HepG2 (cell line): Measurements from ENCODE around the gene MLLT10. TPM values are rescaled to one million over a fixed set of nuclear protein-coding genes. Genes with fewer than 3 reads are reported as not detected.

Experiments
- FIP1L1 ChIP-seq: fragments of 200-400 bp; formaldehyde crosslinking; IDR thresholded peaks from 2 replicates; pipeline ENCODE4 v1.6.1; 2018; ENCODE audit warnings: low read depth, mild to moderate bottlenecking, low read length, moderate library complexity, borderline replicate concordance; ENCODE audit not compliant: insufficient read depth
- HDAC1 ChIP-seq: sonication (generic); formaldehyde crosslinking; IDR thresholded peaks from 2 replicates; pipeline ENCODE4 v1.5.1; 2020; ENCODE audit warnings: mild to moderate bottlenecking, missing genetic modification reagents
- HES4 ChIP-seq: sonication (generic); formaldehyde crosslinking; IDR thresholded peaks from 2 replicates; pipeline ENCODE4 v1.9.0; 2021; ENCODE audit warnings: mild to moderate bottlenecking, missing genetic modification reagents, borderline replicate concordance
- HIVEP1 ChIP-seq: sonication (generic); formaldehyde crosslinking; IDR thresholded peaks from 2 replicates; pipeline ENCODE4 v1.4.0; 2020; ENCODE audit warnings: mild to moderate bottlenecking, missing genetic modification reagents
- HNRNPK ChIP-seq: fragments of 200-400 bp; formaldehyde crosslinking; IDR thresholded peaks from 2 replicates; pipeline ENCODE4 v1.6.1; 2018; ENCODE audit warnings: low read length, low read depth, moderate library complexity, mild to moderate bottlenecking; ENCODE audit not compliant: poor library complexity, severe bottlenecking
- NFATC3 ChIP-seq: sonication (generic); formaldehyde crosslinking; IDR thresholded peaks from 2 replicates; pipeline ENCODE4 v1.5.1; 2020; ENCODE audit warnings: mild to moderate bottlenecking, missing genetic modification reagents
- ONECUT2 ChIP-seq: sonication (generic); formaldehyde crosslinking; IDR thresholded peaks from 2 replicates; pipeline ENCODE4 v1.4.0; 2020; ENCODE audit warnings: missing genetic modification reagents
- SOX13 ChIP-seq, 3 experiments: fragments of 450-650 bp in 1 of 3; sonication (generic) in 1 of 3; formaldehyde crosslinking in 1 of 3; IDR thresholded peaks in 2 of 3; conservative IDR thresholded peaks in 1 of 3; 2 replicates each; pipeline versions ENCODE4 v1.5.0 to v1.6.1; 2016 to 2020; ENCODE audit warnings: antibody characterized with exemption in 1 of 3, mild to moderate bottlenecking in 1 of 3, missing compliant biosample characterization in 1 of 3, missing genetic modification reagents in 1 of 3, moderate library complexity in 1 of 3
- THYN1 ChIP-seq: sonication (generic); formaldehyde crosslinking; IDR thresholded peaks from 2 replicates; pipeline ENCODE4 v1.8.1; 2023; ENCODE audit warnings: low read depth, mild to moderate bottlenecking, moderate library complexity, missing genetic modification reagents, borderline replicate concordance
- YEATS2 ChIP-seq: sonication (generic); formaldehyde crosslinking; IDR thresholded peaks from 2 replicates; pipeline ENCODE4 v1.4.0; 2020; ENCODE audit warnings: missing genetic modification reagents, borderline replicate concordance
- ZC3H4 ChIP-seq: sonication (generic); formaldehyde crosslinking; IDR thresholded peaks from 2 replicates; pipeline ENCODE4 v1.4.0; 2020; ENCODE audit warnings: missing genetic modification reagents, borderline replicate concordance
- ZKSCAN8 ChIP-seq: IDR thresholded peaks from 2 replicates; pipeline ENCODE4 v1.6.1; 2016; ENCODE audit warnings: borderline replicate concordance, missing genetic modification reagents, missing compliant biosample characterization
- ZNF274 ChIP-seq: sonication (generic); formaldehyde crosslinking; IDR thresholded peaks from 2 replicates; pipeline ENCODE4 v1.5.1; 2020; ENCODE audit warnings: mild to moderate bottlenecking, missing genetic modification reagents
- ZNF768 ChIP-seq: sonication (generic); formaldehyde crosslinking; IDR thresholded peaks from 2 replicates; pipeline ENCODE4 v1.4.0; 2020; ENCODE audit warnings: missing genetic modification reagents
- polyA plus RNA-seq, 8 experiments: library from polyadenylated mRNA; depleted of rRNA in 3 of 8; stranded (reverse) in 7 of 8; unstranded in 1 of 8; fragments of >200 nt; fragmentation: Illumina TruSeq in 4 of 8; extraction: Trizol in 4 of 8; gene quantifications; 2 replicates each; pipeline versions ENCODE4 v1.2.1 to v1.2.3, GENCODE V29; 2011 to 2016; ENCODE audit warnings: low read depth in 4 of 8, missing spikeins in 1 of 8, mixed read lengths in 1 of 8; ENCODE audit not compliant: insufficient read depth in 1 of 8
- total RNA-seq, 5 experiments: library from RNA; depleted of rRNA; stranded (reverse); fragments of >200 nt; fragmentation: Illumina TruSeq; extraction: Trizol; gene quantifications; 2 replicates each; pipeline ENCODE4 v1.2.3, GENCODE V29; 2016; ENCODE audit warnings: low read depth in 1 of 5
- TF ChIP-seq, protein P1 (sequence below): sonication (generic); formaldehyde crosslinking; IDR thresholded peaks from 2 replicates; pipeline ENCODE4 v1.4.0; 2020; ENCODE audit warnings: missing genetic modification reagents
- TF ChIP-seq, protein P2 (sequence below): sonication (generic); formaldehyde crosslinking; IDR thresholded peaks from 2 replicates; pipeline ENCODE4 v1.4.0; 2020; ENCODE audit warnings: missing genetic modification reagents, borderline replicate concordance
- TF ChIP-seq, protein P3 (sequence below): sonication (generic); formaldehyde crosslinking; IDR thresholded peaks from 2 replicates; pipeline ENCODE4 v1.5.1; 2020; ENCODE audit warnings: missing genetic modification reagents, mild to moderate bottlenecking, borderline replicate concordance

The MLLT10 gene
- total and polyA plus RNA-seq, 2 of the 13 experiments (the other 11 are each of a cell fraction or from before 2014, with no cell fraction given): 51.3 to 84.1 TPM

DNA sequence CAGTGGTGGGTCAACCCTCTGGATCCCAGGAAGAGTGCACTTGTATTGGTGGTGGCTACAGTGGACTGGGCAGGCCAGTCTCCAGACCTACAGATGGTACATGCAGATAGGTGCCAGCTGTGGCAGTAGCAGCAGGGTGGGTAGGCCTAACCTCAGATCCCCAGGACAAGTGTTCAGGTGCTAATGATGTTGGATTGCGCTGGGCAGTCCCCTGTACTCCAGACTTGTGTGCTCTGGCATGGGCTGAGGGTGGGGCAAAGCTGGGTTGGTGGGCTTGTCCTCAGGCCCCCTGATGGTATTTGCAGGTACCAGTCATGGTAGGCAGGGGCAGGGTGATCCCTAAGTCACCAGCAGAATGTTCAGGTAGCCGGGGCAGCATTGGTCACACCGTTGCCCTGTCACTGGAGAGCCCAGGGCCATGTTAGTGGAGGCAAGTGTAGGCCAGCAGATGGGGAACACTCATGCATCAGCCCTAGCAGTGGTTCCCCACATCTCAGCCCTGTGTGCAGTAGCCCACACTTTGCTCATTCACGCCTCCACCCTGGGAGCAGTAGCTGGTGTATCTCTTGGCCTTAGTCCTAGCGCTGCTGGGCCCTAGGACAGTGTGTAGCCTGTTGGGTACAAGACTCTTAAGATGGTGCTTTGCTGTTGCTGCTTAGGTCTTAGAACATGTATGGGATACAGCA is 171.3 kb downstream of the MLLT10 start (continued):
- TF ChIP-seq THYN1 (CRISPR knock-in tag): no peak
- no peak for TF ChIP-seq FIP1L1
- TF ChIP-seq HDAC1 (CRISPR knock-in tag): no peak
- no peak for TF ChIP-seq ZNF768 (CRISPR knock-in tag)
- TF ChIP-seq, protein P1, sequence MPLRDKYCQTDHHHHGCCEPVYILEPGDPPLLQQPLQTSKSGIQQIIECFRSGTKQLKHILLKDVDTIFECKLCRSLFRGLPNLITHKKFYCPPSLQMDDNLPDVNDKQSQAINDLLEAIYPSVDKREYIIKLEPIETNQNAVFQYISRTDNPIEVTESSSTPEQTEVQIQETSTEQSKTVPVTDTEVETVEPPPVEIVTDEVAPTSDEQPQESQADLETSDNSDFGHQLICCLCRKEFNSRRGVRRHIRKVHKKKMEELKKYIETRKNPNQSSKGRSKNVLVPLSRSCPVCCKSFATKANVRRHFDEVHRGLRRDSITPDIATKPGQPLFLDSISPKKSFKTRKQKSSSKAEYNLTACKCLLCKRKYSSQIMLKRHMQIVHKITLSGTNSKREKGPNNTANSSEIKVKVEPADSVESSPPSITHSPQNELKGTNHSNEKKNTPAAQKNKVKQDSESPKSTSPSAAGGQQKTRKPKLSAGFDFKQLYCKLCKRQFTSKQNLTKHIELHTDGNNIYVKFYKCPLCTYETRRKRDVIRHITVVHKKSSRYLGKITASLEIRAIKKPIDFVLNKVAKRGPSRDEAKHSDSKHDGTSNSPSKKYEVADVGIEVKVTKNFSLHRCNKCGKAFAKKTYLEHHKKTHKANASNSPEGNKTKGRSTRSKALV (CRISPR knock-in tag): no peak
- no peak for TF ChIP-seq YEATS2 (CRISPR knock-in tag)
- no peak for TF ChIP-seq ZKSCAN8
- 0 out of 2 replicates have a peak, but pooled peaks have one; percentile 62 for TF ChIP-seq HES4 (CRISPR knock-in tag)
- TF ChIP-seq, protein P2, sequence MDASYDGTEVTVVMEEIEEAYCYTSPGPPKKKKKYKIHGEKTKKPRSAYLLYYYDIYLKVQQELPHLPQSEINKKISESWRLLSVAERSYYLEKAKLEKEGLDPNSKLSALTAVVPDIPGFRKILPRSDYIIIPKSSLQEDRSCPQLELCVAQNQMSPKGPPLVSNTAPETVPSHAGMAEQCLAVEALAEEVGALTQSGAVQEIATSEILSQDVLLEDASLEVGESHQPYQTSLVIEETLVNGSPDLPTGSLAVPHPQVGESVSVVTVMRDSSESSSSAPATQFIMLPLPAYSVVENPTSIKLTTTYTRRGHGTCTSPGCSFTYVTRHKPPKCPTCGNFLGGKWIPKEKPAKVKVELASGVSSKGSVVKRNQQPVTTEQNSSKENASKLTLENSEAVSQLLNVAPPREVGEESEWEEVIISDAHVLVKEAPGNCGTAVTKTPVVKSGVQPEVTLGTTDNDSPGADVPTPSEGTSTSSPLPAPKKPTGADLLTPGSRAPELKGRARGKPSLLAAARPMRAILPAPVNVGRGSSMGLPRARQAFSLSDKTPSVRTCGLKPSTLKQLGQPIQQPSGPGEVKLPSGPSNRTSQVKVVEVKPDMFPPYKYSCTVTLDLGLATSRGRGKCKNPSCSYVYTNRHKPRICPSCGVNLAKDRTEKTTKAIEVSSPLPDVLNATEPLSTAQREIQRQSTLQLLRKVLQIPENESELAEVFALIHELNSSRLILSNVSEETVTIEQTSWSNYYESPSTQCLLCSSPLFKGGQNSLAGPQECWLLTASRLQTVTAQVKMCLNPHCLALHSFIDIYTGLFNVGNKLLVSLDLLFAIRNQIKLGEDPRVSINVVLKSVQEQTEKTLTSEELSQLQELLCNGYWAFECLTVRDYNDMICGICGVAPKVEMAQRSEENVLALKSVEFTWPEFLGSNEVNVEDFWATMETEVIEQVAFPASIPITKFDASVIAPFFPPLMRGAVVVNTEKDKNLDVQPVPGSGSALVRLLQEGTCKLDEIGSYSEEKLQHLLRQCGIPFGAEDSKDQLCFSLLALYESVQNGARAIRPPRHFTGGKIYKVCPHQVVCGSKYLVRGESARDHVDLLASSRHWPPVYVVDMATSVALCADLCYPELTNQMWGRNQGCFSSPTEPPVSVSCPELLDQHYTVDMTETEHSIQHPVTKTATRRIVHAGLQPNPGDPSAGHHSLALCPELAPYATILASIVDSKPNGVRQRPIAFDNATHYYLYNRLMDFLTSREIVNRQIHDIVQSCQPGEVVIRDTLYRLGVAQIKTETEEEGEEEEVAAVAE (CRISPR knock-in tag): no peak
- TF ChIP-seq ZNF274: no peak
- TF ChIP-seq ZC3H4: no peak
- 0 out of 2 replicates have a peak, but pooled peaks have one; percentile 18 for TF ChIP-seq HIVEP1 (CRISPR knock-in tag)
- TF ChIP-seq, protein P3, sequence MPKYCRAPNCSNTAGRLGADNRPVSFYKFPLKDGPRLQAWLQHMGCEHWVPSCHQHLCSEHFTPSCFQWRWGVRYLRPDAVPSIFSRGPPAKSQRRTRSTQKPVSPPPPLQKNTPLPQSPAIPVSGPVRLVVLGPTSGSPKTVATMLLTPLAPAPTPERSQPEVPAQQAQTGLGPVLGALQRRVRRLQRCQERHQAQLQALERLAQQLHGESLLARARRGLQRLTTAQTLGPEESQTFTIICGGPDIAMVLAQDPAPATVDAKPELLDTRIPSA: no peak
- TF ChIP-seq HNRNPK: no peak
- no peak for TF ChIP-seq NFATC3 (CRISPR knock-in tag)
- no peak for TF ChIP-seq SOX13 (IDR thresholded peaks at IDR 0.05)
- TF ChIP-seq SOX13 (CRISPR knock-in tag; conservative IDR thresholded peaks at IDR 0.05 in 1 of 2, IDR thresholded peaks at IDR 0.05 in 1 of 2): no peak
- no peak for TF ChIP-seq ONECUT2 (CRISPR knock-in tag)
